WTC11 (cell line): ENCODE data around the gene MRPL27. TPM values are rescaled to one million over a fixed set of nuclear protein-coding genes. Genes with fewer than 3 reads are reported as not detected.
A peak's percentile ranks its signal among the peaks of the same experiment; 100 is the strongest.

Experiments
- ATAC-seq: fragments of 200-7000 bp; cut with Tn5 transposase; 2 replicates; pipeline ENCODE4 v1.10.0; 2021; ENCODE audit warnings: mild to moderate bottlenecking, moderate library complexity
- CTCF ChIA-PET: fragments of 300-600 bp; sonication (Branson Sonifier 250); formaldehyde crosslinking; loops from one replicate; lab custom pipeline; 2021; ENCODE audit warnings: antibody characterized with exemption; lab: Charles Lee
- POLR2A ChIA-PET: fragments of 350-600 bp; sonication (Branson Sonifier 250); formaldehyde crosslinking; loops from one replicate; lab custom pipeline; 2021; ENCODE audit warnings: antibody characterized with exemption; lab: Charles Lee
- DNase-seq: peaks from one replicate; pipeline ENCODE4 v3.0.0; 2021; ENCODE audit warnings: low spot score
- H3K27ac Mint-ChIP-seq: 2 replicates; pipeline ENCODE4 v1.8.0; 2021; ENCODE audit warnings: mixed read lengths
- H3K27me3 Mint-ChIP-seq: 2 replicates; pipeline ENCODE4 v1.8.0; 2021; ENCODE audit warnings: low read depth, mild to moderate bottlenecking, moderate library complexity, mixed read lengths
- H3K36me3 Mint-ChIP-seq: 2 replicates; pipeline ENCODE4 v1.8.0; 2021; ENCODE audit warnings: mixed read lengths
- H3K4me1 Mint-ChIP-seq: 2 replicates; pipeline ENCODE4 v1.8.0; 2022; ENCODE audit warnings: mixed read lengths
- H3K4me3 Mint-ChIP-seq: 2 replicates; pipeline ENCODE4 v1.8.0; 2021; ENCODE audit warnings: mild to moderate bottlenecking, moderate library complexity, mixed read lengths
- H3K9me3 Mint-ChIP-seq: 2 replicates; pipeline ENCODE4 v1.8.0; 2021; ENCODE audit warnings: mixed read lengths
- E2F1 ChIP-seq: sonication (generic); formaldehyde crosslinking; IDR thresholded peaks from 2 replicates; pipeline ENCODE4 v1.8.0; 2022; ENCODE audit warnings: mild to moderate bottlenecking, missing genetic modification reagents
- ERG ChIP-seq: fragments of 250-450 bp; sonication (Bioruptor Pico); IDR thresholded peaks from 2 replicates; pipeline ENCODE4 v1.8.0; 2021; ENCODE audit warnings: mild to moderate bottlenecking
- HMGXB4 ChIP-seq: sonication (generic); formaldehyde crosslinking; IDR thresholded peaks from 2 replicates; pipeline ENCODE4 v1.8.1; 2023; ENCODE audit warnings: mild to moderate bottlenecking, moderate library complexity, missing genetic modification reagents
- IRF2 ChIP-seq: sonication (generic); formaldehyde crosslinking; IDR thresholded peaks from 2 replicates; pipeline ENCODE4 v1.8.0; 2022; ENCODE audit warnings: low read depth, missing genetic modification reagents, borderline replicate concordance
- MAX ChIP-seq: sonication (generic); formaldehyde crosslinking; IDR thresholded peaks from 2 replicates; pipeline ENCODE4 v1.8.0; 2022; ENCODE audit warnings: mild to moderate bottlenecking, missing genetic modification reagents
- SMAD4 ChIP-seq: sonication (generic); formaldehyde crosslinking; IDR thresholded peaks from 2 replicates; pipeline ENCODE4 v1.8.0; 2022; ENCODE audit warnings: mild to moderate bottlenecking, missing genetic modification reagents
- SP1 ChIP-seq: sonication (generic); formaldehyde crosslinking; conservative IDR thresholded peaks from 2 replicates; pipeline ENCODE4 v1.8.1; 2022; ENCODE audit warnings: missing genetic modification reagents
- USF2 ChIP-seq: sonication (generic); formaldehyde crosslinking; IDR thresholded peaks from 2 replicates; pipeline ENCODE4 v1.8.1; 2023; ENCODE audit warnings: mild to moderate bottlenecking, missing genetic modification reagents, moderate library complexity
- ZNF121 ChIP-seq: sonication (generic); formaldehyde crosslinking; IDR thresholded peaks from 2 replicates; pipeline ENCODE4 v1.8.0; 2023; ENCODE audit warnings: missing genetic modification reagents
- ZNF219 ChIP-seq: sonication (generic); formaldehyde crosslinking; IDR thresholded peaks from 2 replicates; pipeline ENCODE4 v1.8.0; 2023; ENCODE audit warnings: missing genetic modification reagents, mild to moderate bottlenecking, borderline replicate concordance
- ZNF263 ChIP-seq: sonication (generic); formaldehyde crosslinking; IDR thresholded peaks from 2 replicates; pipeline ENCODE4 v1.8.1; 2022; ENCODE audit warnings: low read depth, mild to moderate bottlenecking, moderate library complexity, missing genetic modification reagents
- ZNF317 ChIP-seq: sonication (generic); formaldehyde crosslinking; IDR thresholded peaks from 2 replicates; pipeline ENCODE4 v1.8.1; 2023; ENCODE audit warnings: low read depth, mild to moderate bottlenecking, moderate library complexity, missing genetic modification reagents, borderline replicate concordance
- total RNA-seq: library from RNA; stranded (reverse); gene quantifications from 3 replicates; pipeline ENCODE4 v1.2.3, GENCODE V29; 2021
- TF ChIP-seq, protein P1 (sequence below): fragments of 200-600 bp; IDR thresholded peaks from 2 replicates; pipeline ENCODE4 v1.8.0; 2022; ENCODE audit warnings: antibody characterized with exemption
- TF ChIP-seq, protein P2 (sequence below): sonication (generic); formaldehyde crosslinking; IDR thresholded peaks from 2 replicates; pipeline ENCODE4 v1.8.0; 2023; ENCODE audit warnings: mild to moderate bottlenecking, missing genetic modification reagents

MRPL27 gene
- total RNA-seq, 1 experiment from 2014 or later = 80.5 TPM

DNA sequence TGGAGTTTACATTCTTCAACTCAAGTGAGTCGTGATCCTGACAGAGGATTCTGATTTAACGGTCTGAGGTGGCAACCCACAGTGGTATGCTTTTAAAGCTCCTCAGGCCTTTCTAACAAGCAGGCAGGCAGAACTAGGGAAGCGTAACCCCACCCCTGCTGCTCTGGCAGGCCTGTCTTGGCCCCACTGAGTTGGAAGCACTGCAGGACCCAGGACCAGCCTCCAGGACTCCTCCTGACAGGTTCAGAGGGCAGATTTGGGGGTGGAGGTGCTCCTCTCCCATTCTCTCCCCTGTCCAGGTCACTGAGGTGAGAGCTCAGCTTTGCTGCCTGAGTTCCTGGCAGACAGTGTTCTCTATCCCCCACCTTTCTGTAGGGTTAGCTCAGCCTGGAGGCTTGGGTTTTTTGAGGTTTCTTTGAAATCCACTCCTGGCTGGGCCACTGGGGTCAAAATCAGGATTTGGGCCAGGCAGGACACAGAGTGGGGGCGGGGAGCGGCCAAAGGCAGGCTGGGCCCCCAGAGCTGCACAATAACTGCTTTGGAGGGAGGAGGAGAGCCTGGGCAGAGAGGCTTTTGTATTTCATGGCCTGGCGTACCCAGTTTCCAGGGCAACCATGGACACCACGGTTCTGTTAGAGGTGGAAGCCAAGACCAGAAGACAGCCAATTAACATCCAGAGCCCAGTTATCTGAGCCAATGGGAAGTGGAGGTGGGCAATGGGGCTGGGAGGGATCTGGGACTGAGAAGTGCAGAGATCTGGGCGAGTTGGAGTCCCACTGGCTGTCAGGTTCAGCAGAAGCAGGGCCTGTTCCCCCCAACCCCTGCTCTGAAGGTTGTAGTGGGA lies 9.5 kb downstream of the MRPL27 start (continued):
- TF ChIP-seq, protein P1, sequence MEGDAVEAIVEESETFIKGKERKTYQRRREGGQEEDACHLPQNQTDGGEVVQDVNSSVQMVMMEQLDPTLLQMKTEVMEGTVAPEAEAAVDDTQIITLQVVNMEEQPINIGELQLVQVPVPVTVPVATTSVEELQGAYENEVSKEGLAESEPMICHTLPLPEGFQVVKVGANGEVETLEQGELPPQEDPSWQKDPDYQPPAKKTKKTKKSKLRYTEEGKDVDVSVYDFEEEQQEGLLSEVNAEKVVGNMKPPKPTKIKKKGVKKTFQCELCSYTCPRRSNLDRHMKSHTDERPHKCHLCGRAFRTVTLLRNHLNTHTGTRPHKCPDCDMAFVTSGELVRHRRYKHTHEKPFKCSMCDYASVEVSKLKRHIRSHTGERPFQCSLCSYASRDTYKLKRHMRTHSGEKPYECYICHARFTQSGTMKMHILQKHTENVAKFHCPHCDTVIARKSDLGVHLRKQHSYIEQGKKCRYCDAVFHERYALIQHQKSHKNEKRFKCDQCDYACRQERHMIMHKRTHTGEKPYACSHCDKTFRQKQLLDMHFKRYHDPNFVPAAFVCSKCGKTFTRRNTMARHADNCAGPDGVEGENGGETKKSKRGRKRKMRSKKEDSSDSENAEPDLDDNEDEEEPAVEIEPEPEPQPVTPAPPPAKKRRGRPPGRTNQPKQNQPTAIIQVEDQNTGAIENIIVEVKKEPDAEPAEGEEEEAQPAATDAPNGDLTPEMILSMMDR = no peak
- TF ChIP-seq SP1 = 0 out of 2 replicates have a peak, but pooled peaks have one; percentile 44
- no peak for TF ChIP-seq ZNF317
- TF ChIP-seq, all 79 proteins: peak for 3

DNA sequence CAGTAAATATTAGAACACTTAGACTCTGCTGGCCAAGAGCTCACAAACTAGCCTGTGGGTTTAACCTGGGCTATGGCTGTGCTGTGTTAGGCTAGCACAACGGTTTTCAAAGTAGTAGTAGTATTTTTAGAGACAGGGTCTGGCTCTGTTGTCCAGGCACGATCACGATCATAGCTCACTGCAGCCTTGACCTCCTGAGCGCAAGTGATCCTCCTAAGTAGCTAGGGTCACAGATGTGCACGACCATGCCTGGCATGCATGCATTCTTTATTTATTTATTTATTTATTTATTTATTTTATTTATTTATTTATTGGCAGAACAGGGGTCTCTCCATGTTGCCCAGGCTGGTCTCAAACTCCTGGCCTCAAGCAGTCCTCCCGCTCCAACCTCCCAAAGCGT lies 10.3 kb downstream of the MRPL27 start:
- no peak overlapping the region for H3K4me3 Mint-ChIP-seq
- ATAC-seq = no peak
- POLR2A ChIA-PET = interaction anchor here (0.6 to 2.3 kb wide), 2 partner anchors 15 to 17 kb away, joined by 3 to 7 read pairs; no protein-coding TSS in a partner anchor
- 0 out of 2 replicates have a peak, but pooled peaks have one; percentile 24 for TF ChIP-seq ZNF121 (CRISPR knock-in tag)
- TF ChIP-seq ZNF219 (CRISPR knock-in tag) = no peak
- TF ChIP-seq, all 79 proteins: peak for 1
- Mint-ChIP-seq H3K27ac (no peak overlapping the region), H3K9me3 (no peaks in the 10 kb centered on the region), H3K4me1 (peaks cover 36% of the 10 kb centered on the region), H3K36me3 (peaks cover 15% of the 10 kb centered on the region), H3K27me3 (no peaks in the 10 kb centered on the region)
- no peak for DNase-seq
- CTCF ChIA-PET = interaction anchor here (0.6 to 6.9 kb wide), 53 partner anchors 9 to 546 kb away, joined by 3 to 108 read pairs (median 4); partner anchors contain the start of genes COL1A1, EME1, ITGA3 and LRRC59

DNA sequence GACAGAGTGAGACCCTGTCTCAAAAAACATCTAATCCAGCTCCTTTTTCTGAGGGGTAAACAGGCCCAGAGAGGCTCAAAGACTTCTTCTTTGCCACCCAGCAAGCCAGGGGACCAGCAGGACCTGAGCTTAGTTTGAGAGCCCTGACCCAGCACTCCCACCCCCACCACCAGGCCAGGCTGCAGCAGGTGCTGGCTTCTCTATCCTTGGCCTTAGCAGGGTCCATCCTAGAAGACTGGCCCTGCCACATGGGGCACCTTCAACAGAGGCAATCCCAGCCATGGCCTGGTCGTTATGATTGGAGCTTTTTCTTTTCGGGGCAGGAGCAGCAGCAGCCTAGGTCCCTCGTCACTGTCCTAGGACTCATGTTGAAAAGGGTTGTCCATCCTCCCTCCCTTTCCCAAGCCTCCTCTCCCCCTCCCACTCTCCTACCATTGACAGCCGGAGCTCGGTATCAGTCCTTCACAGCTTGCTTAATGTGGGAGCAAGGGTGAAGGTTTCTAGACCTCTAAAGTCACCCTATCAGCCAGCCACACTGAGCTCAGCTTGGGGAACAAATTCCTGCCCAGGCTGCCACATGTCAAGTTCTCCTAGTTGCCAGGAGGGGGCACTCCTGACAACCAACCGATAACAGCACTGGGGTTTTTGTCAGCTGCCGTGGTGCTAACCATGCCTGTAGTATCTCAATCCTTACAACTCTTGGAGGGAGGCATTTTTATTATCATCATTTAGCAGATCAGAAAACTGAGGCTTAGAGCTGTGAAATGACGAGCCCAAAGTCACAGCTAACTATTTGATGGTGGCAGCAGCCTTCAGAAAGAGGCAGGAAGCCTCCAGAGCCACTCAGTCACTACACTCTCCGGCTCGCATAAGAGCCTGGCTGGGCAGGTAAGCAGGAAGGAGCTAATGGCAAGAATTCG lies 11.2 kb downstream of the MRPL27 start:
- ChIA-PET CTCF (interaction anchor here (0.6 to 6.9 kb wide), 67 partner anchors 9 to 547 kb away, joined by 3 to 108 read pairs (median 4); partner anchors contain the start of genes COL1A1, EME1, ITGA3 and LRRC59), POLR2A (interaction anchor here (0.5 to 2.3 kb wide), 3 partner anchors 15 to 63 kb away, joined by 3 to 7 read pairs (median 3); no protein-coding TSS in a partner anchor)
- peak overlapping the region; percentile 91; the same call in 1 of the 2 replicates for H3K27ac Mint-ChIP-seq
- DNase-seq = peak; percentile 61
- no peaks in the 10 kb centered on the region for H3K27me3 Mint-ChIP-seq
- no peaks in the 10 kb centered on the region for H3K9me3 Mint-ChIP-seq
- peaks cover 36% of the 10 kb centered on the region for H3K4me1 Mint-ChIP-seq
- TF ChIP-seq, protein P2, sequence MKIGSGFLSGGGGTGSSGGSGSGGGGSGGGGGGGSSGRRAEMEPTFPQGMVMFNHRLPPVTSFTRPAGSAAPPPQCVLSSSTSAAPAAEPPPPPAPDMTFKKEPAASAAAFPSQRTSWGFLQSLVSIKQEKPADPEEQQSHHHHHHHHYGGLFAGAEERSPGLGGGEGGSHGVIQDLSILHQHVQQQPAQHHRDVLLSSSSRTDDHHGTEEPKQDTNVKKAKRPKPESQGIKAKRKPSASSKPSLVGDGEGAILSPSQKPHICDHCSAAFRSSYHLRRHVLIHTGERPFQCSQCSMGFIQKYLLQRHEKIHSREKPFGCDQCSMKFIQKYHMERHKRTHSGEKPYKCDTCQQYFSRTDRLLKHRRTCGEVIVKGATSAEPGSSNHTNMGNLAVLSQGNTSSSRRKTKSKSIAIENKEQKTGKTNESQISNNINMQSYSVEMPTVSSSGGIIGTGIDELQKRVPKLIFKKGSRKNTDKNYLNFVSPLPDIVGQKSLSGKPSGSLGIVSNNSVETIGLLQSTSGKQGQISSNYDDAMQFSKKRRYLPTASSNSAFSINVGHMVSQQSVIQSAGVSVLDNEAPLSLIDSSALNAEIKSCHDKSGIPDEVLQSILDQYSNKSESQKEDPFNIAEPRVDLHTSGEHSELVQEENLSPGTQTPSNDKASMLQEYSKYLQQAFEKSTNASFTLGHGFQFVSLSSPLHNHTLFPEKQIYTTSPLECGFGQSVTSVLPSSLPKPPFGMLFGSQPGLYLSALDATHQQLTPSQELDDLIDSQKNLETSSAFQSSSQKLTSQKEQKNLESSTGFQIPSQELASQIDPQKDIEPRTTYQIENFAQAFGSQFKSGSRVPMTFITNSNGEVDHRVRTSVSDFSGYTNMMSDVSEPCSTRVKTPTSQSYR = no peak
- TF ChIP-seq HMGXB4 (CRISPR knock-in tag) (0 out of 2 replicates have a peak, but pooled peaks have one; percentile 31), ERG (CRISPR knock-in tag) (no peak), ZNF263 (CRISPR knock-in tag) (no peak), SMAD4 (CRISPR knock-in tag) (no peak), E2F1 (CRISPR knock-in tag) (no peak), IRF2 (CRISPR knock-in tag) (no peak), USF2 (no peak), MAX (CRISPR knock-in tag) (peak; percentile 14; the same call in 1 of the 2 replicates)
- TF ChIP-seq, protein P1 = peak; percentile 60
- H3K36me3 Mint-ChIP-seq = peaks cover 18% of the 10 kb centered on the region
- no peak overlapping the region for H3K4me3 Mint-ChIP-seq
- ATAC-seq = peak; percentile 43
